Panc1 (cell line): ENCODE data around the gene MEX3C. TPM values are rescaled to one million over a fixed set of nuclear protein-coding genes. Genes with fewer than 3 reads are reported as not detected.

Experiments used
- ATAC-seq: fragments of 200-7000 bp; cut with Tn5 transposase; 2 replicates; pipeline ENCODE4 v1.9.1; 2020; ENCODE audit warnings: mild to moderate bottlenecking, moderate library complexity
- BruUV-seq: library from RNA; stranded (reverse); fragments of 400-500 nt; replicated peaks from 2 replicates; lab custom pipeline; 2021; lab: Mats Ljungman, UMichigan
- CTCF ChIA-PET: fragments of 300-600 bp; sonication (Branson Sonifier 250); formaldehyde crosslinking; loops from one replicate; lab custom pipeline; 2022; ENCODE audit warnings: antibody characterized with exemption; lab: Charles Lee
- POLR2A ChIA-PET: fragments of 300-600 bp; sonication (Branson Sonifier 250); formaldehyde crosslinking; loops from one replicate; lab custom pipeline; 2022; ENCODE audit warnings: antibody characterized with exemption; lab: Charles Lee
- DNase-seq: peaks from one replicate; pipeline ENCODE4 v3.0.0-alpha.2; 2010; ENCODE audit warnings: low read depth, low spot score
- H3K27ac ChIP-seq: 2 replicates; pipeline ENCODE4 v1.5.1; 2011; ENCODE audit warnings: mild to moderate bottlenecking, low read length, inconsistent platforms
- H3K27me3 ChIP-seq: fragments of 200-500 bp; sonication (Bioruptor generic); 2 replicates; pipeline ENCODE4 v1.6.0; 2014; ENCODE audit warnings: low read length, inconsistent platforms; ENCODE audit not compliant: control insufficient read depth, insufficient read depth
- H3K36me3 ChIP-seq: fragments of 200-500 bp; sonication (Bioruptor generic); 2 replicates; pipeline ENCODE4 v1.5.1; 2014; ENCODE audit warnings: inconsistent platforms, mild to moderate bottlenecking, low read length, moderate library complexity; ENCODE audit not compliant: control insufficient read depth, insufficient read depth
- H3K4me1 ChIP-seq: 2 replicates; pipeline ENCODE4 v1.5.1; 2011; ENCODE audit warnings: inconsistent platforms, mild to moderate bottlenecking, low read length, moderate library complexity; ENCODE audit not compliant: control insufficient read depth, insufficient read depth
- H3K4me3 ChIP-seq, 2 experiments: 2 replicates each; pipeline ENCODE4 v1.5.1; 2011 to 2012; ENCODE audit warnings: low read depth in 2 of 2, low read length in 2 of 2, mild to moderate bottlenecking in 2 of 2, inconsistent platforms in 1 of 2, moderate library complexity in 1 of 2
- H3K9me3 ChIP-seq: fragments of 200-500 bp; sonication (Bioruptor generic); 2 replicates; pipeline ENCODE4 v1.5.1; 2014; ENCODE audit warnings: low read depth, mild to moderate bottlenecking, inconsistent platforms, low read length, moderate library complexity; ENCODE audit not compliant: control insufficient read depth, insufficient read depth
- POLR2AphosphoS5 ChIP-seq: IDR thresholded peaks from 2 replicates; pipeline ENCODE4 v1.6.1; 2012; ENCODE audit warnings: mild to moderate bottlenecking, low read depth, low read length, moderate library complexity
- SIN3A ChIP-seq: IDR thresholded peaks from 2 replicates; pipeline ENCODE4 v1.6.1; 2012; ENCODE audit warnings: low read depth, mild to moderate bottlenecking, low read length, moderate library complexity, borderline replicate concordance; ENCODE audit not compliant: insufficient read depth
- TCF7L2 ChIP-seq: IDR thresholded peaks from 2 replicates; pipeline ENCODE4 v1.6.1; 2011; ENCODE audit warnings: mild to moderate bottlenecking, low read depth, low read length, inconsistent platforms
- in situ Hi-C: cut with HindIII; loops from 2 replicates; pipeline ENCODE4 v1.10.0; 2016; ENCODE audit warnings: low sequenced_read_pairs, low pct_unique_long_range_greater_than_20kb
- intact Hi-C: fragments of 100-400 bp; cut with micrococcal nuclease; formaldehyde crosslinking; loops from one replicate; pipeline ENCODE4 v1.10.0; 2022; ENCODE audit not compliant: unreplicated experiment
- total RNA-seq: library from RNA; stranded (reverse); gene quantifications from one replicate; pipeline ENCODE4 v1.2.1, GENCODE V29; 2021; ENCODE audit not compliant: unreplicated experiment
- TF ChIP-seq, protein P1 (sequence below): fragments of 450-650 bp; IDR thresholded peaks from 2 replicates; pipeline ENCODE4 v1.5.1; 2017; ENCODE audit warnings: mild to moderate bottlenecking
- TF ChIP-seq, protein P2 (sequence below), 2 experiments: IDR thresholded peaks; 2 replicates each; pipeline ENCODE4 v1.6.1; 2011 to 2012; ENCODE audit warnings: low read depth in 2 of 2, control low read depth in 1 of 2, low read length in 1 of 2, mild to moderate bottlenecking in 1 of 2, moderate library complexity in 1 of 2; ENCODE audit not compliant: insufficient read depth in 1 of 2

MEX3C gene
- total RNA-seq, 1 experiment from 2014 or later: 29.0 TPM

DNA sequence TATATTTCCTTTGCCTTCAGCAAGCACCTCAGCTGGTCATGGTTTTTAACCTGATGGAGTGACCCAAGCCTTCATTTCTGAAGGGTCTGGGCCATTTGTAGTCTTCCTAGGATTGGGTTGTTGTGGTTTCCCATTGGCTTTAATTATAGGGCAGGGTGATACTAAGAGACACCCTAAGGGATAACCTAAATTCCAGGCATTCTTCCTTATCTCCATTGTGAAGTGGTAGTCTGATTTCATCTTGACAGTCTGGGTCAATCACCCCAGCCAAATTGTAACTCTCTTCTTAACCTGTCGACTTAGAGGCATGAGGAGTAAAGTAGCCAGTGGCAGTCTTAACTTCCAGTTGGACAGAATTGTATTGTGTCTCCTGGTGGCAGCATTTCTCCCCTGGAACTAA, 30.2 kb upstream of the MEX3C start:
- H3K27ac ChIP-seq: no peak overlapping the region
- DNase-seq: no peak
- no peak overlapping the region for H3K4me3 ChIP-seq
- no TSS peak for BruUV-seq
- POLR2A ChIA-PET: no interaction called here
- H3K27me3 ChIP-seq: no peaks in the 10 kb centered on the region
- TF ChIP-seq TCF7L2 (no peak), SIN3A (no peak), POLR2AphosphoS5 (no peak)
- TF ChIP-seq, protein P1, sequence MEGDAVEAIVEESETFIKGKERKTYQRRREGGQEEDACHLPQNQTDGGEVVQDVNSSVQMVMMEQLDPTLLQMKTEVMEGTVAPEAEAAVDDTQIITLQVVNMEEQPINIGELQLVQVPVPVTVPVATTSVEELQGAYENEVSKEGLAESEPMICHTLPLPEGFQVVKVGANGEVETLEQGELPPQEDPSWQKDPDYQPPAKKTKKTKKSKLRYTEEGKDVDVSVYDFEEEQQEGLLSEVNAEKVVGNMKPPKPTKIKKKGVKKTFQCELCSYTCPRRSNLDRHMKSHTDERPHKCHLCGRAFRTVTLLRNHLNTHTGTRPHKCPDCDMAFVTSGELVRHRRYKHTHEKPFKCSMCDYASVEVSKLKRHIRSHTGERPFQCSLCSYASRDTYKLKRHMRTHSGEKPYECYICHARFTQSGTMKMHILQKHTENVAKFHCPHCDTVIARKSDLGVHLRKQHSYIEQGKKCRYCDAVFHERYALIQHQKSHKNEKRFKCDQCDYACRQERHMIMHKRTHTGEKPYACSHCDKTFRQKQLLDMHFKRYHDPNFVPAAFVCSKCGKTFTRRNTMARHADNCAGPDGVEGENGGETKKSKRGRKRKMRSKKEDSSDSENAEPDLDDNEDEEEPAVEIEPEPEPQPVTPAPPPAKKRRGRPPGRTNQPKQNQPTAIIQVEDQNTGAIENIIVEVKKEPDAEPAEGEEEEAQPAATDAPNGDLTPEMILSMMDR: no peak
- TF ChIP-seq, protein P2, sequence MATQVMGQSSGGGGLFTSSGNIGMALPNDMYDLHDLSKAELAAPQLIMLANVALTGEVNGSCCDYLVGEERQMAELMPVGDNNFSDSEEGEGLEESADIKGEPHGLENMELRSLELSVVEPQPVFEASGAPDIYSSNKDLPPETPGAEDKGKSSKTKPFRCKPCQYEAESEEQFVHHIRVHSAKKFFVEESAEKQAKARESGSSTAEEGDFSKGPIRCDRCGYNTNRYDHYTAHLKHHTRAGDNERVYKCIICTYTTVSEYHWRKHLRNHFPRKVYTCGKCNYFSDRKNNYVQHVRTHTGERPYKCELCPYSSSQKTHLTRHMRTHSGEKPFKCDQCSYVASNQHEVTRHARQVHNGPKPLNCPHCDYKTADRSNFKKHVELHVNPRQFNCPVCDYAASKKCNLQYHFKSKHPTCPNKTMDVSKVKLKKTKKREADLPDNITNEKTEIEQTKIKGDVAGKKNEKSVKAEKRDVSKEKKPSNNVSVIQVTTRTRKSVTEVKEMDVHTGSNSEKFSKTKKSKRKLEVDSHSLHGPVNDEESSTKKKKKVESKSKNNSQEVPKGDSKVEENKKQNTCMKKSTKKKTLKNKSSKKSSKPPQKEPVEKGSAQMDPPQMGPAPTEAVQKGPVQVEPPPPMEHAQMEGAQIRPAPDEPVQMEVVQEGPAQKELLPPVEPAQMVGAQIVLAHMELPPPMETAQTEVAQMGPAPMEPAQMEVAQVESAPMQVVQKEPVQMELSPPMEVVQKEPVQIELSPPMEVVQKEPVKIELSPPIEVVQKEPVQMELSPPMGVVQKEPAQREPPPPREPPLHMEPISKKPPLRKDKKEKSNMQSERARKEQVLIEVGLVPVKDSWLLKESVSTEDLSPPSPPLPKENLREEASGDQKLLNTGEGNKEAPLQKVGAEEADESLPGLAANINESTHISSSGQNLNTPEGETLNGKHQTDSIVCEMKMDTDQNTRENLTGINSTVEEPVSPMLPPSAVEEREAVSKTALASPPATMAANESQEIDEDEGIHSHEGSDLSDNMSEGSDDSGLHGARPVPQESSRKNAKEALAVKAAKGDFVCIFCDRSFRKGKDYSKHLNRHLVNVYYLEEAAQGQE (IDR thresholded peaks at IDR 0.05; ENCODE audit: insufficient read depth in 1 of 2, low read depth in 2 of 2, low read length in 1 of 2): no peak
- no peaks in the 10 kb centered on the region for H3K36me3 ChIP-seq
- intact Hi-C loops (no loop called here), in situ Hi-C loops (no loop called here)
- no peaks in the 10 kb centered on the region for H3K9me3 ChIP-seq
- CTCF ChIA-PET: no interaction called here
- ATAC-seq: no peak
- no peaks in the 10 kb centered on the region for H3K4me1 ChIP-seq

DNA sequence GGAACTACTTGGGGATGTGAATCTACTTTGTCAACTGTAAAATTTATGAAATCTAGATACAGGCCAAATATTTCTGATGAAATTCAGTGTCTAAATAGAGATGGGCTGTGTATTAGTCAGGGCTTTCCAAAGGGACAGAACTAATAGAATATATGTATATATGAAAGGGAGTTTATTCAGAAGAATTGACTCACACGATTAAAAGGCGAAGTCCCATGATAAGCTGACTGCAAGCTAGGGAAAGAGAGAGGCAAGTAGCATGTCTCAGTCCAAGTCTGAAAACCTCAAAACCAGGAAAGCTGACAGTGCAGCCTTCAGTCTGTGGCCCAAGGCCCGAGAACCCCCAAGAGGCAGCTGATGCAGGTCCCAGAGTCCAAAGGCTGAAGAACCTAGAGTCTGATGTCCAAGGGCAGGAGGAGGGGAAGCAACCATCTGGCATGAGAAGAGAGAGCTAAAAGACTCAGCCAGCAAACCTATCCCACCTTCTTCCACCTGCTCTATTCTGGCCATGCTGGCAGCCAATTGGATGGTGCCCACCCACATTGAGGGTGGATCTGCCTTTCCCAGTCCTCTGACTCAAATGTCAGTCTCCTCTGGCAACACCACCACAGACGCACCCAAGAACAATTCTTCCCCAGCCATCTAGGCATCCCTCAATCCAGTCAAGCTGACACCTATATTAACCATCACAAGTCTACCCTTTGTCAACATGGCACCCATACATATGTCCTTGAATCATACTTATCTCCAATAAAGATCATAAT, 29.3 kb upstream of the MEX3C start:
- ChIA-PET CTCF (no interaction called here), POLR2A (no interaction called here)
- Histone ChIP-seq H3K4me1 (no peaks in the 10 kb centered on the region), H3K27me3 (no peaks in the 10 kb centered on the region), H3K4me3 (no peak overlapping the region), H3K27ac (no peak overlapping the region), H3K9me3 (no peaks in the 10 kb centered on the region), H3K36me3 (no peaks in the 10 kb centered on the region)
- no TSS peak for BruUV-seq
- no peak for DNase-seq
- TF ChIP-seq SIN3A (no peak), POLR2AphosphoS5 (no peak), TCF7L2 (no peak)
- TF ChIP-seq, protein P1: no peak
- TF ChIP-seq, protein P2 (IDR thresholded peaks at IDR 0.05; ENCODE audit: insufficient read depth in 1 of 2, low read depth in 2 of 2, low read length in 1 of 2): no peak
- in situ Hi-C loops (no loop called here), intact Hi-C loops (no loop called here)
- no peak for ATAC-seq
